Erythroblast (primary cell): ENCODE results near the gene HSPBAP1.
"Not testable (repeated sequence)": the region's sequence is repeated elsewhere in the genome, so short reads cannot be mapped to it uniquely, and the experiment has no call there.

ENCODE experiments used
- DNase-seq, 2 experiments: peaks; one replicate each; lab custom pipeline; 2025; lab: John Stamatoyannopoulos, UW
- GATA1 ChIP-seq: IDR thresholded peaks from 2 replicates; pipeline ENCODE4 v1.6.1; 2011; ENCODE audit warnings: low read depth, mild to moderate bottlenecking, control low read depth, low read length, moderate library complexity
- POLR2A ChIP-seq: IDR thresholded peaks from 2 replicates; pipeline ENCODE4 v1.6.1; 2011; ENCODE audit warnings: mild to moderate bottlenecking, low read length

The HSPBAP1 gene

DNA sequence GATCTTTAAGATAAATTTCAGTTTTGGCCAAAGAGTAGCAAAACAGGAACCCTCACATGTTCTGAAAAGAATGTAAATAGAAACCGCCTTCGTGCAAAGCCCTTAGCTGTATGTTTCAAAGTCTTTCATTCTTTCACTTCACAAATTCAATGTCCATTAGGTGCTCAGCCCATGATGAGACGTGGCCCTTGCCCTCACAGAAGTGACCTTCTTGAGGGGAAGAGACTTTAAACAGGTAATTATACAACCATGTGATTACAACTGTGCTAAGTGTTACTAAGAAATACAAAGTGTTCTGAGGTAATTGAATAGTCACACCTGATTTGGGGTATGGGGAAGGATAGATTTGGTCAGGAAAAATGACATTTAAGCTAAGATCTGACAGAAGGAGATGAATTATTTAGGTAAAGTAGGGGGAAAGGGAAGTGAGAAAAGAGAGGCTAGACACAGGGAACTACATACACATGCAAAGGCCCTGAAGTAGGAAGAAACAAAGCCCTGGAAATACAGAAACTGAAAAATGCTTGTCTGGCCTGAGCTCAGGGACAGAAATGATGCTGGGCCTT, 19.6 kb downstream of the HSPBAP1 start:
- DNase-seq, result no peak
- no peak for TF ChIP-seq GATA1
- no peak for TF ChIP-seq POLR2A

- TF ChIP-seq GATA1 (no peak), POLR2A (no peak)
- no peak for DNase-seq
Observed at GRCh38 chr3:122772827-122773226, 20.8 kb downstream of the HSPBAP1 start.

GRCh38 chr3:122770521-122771202, 23.0 kb downstream of the HSPBAP1 start:
- TF ChIP-seq GATA1 (no peak), POLR2A (no peak)
- no peak for DNase-seq

DNA sequence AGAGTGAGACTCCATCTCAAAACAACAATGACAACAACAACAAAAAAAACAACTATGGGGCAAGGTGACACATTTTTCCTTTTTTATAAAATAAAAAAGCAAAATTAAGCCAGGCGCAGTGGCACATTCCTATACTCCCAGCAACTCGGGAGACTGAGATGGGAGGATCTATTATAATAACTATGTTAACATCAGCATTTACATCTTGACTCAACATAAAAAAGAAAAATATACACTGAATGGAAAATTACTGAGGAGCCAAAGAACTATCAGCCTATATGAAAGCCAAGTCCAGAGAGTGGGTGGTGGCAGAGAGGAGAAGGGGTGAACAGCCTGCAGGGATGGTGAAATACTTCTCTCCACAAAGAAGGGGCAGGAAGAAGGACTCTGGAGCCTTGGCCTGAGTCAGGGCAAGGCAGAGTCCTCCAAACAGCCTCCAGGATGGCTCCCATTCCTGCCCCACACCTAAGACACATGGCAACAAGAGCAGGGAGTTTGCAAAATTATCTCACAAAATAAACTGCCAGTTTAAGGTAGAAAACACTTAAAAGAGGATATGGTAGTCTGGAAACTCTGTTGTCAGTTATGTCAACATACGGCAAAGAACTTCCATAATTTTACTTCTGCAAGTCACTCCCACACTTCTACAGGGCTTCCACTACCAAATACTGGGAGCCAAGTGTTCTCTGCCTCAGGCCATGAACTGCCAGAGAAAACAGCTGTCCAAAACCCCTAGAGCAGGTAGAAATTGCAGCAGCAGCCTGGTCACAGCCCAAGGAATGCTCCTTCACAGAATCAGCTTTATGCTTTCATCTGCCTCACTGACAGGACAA, 25.9 kb downstream of the HSPBAP1 start:
- no peak for DNase-seq
- TF ChIP-seq POLR2A (no peak), GATA1 (no peak)

- DNase-seq, result no peak
- TF ChIP-seq GATA1 (no peak), POLR2A (no peak)
Observed at GRCh38 chr3:122766430-122766829, 27.2 kb downstream of the HSPBAP1 start.

DNA sequence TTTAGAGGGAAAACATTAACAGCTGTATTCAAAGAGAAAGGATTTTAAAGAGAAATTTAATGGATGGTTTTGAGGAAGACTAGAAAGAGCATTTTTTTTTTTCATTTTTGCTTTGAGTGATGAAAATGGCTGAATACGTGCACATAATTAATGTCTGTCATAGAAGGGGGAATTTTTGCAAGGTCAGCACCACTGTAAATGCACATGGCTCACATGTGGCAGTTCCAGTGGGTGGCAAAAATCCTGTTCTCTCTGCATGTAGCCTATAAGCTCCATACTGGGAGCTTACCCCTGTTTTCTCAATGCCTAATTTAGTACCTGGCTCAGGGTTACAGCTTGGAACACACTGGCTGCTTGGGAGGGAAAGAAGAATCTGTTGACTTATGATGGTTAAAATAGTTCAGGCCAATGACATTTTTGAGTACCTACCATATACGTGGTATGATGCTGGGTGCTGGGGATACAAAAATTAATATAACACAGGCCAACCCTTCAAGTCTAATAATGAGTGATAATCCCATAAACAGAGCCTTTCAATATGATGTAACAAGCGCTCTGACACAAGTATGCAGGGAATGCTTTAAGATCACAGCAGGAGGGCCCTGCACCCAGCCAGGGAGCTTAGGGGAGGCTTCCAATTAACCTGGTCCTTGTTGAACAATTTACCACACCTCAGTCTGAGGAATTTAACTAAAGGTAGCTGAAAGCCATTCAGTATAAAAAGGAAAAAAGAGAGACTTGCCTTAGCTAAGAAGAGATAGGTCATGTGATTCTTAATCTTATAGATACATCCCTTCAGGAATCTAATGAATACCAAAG, 33.0 kb downstream of the HSPBAP1 start:
- no peak for TF ChIP-seq GATA1
- no peak for TF ChIP-seq POLR2A

DNA sequence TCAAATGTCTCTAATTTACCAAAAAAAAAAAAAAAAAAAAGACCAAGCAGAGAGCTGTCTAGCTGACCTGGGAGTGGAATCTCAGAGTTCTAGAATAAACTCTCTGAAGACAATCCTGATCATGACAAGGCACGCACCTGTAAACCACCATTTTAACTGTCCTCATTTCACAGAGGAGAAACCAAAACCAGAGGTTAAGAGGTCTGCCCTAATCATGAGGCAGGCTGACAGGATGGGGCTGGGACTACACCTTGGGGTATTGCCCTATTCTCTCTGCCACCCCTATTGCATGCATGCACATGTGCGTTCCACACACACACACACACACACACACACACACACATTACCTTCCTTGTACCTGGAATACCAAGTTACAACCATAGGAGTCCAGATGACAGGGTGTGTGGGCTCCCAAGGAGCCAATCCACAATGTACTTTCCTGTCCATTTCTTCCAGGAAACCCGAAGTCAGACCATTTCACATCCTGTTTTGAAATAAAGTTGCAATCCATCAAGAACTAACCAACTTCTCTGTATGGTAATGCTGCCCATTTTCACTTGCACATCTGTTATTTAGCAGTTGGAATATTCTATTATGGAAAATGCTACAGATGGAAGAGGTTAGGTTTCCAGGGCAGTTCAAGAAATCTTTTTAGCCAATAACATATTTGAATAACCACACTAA, 34.6 kb downstream of the HSPBAP1 start:
- DNase-seq, result no peak
- no peak for TF ChIP-seq GATA1
- TF ChIP-seq POLR2A, result no peak

More for the DNA sequence above, 33.0 kb downstream of the HSPBAP1 start:
- DNase-seq, result no peak

DNA sequence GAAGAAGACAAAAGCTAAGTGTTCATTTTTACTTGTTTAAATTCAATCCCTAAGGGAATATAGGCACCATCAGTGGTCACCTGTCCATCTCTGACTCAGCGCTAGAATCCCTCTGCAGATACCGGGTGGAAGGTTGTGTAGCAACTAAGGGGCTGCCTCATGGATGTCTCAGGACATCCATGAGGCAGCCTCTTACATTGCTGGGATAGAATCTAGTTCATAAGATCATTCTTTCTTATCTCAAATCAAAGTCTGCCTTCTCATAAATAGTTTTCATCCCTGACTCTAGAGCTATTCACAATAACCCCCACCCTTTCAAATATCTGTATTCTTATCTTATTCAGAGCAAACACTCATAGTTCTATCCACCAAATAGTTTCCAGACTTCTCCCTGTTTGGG, 38.1 kb downstream of the HSPBAP1 start:
- no peak for DNase-seq
- TF ChIP-seq POLR2A (no peak), GATA1 (no peak)

DNA sequence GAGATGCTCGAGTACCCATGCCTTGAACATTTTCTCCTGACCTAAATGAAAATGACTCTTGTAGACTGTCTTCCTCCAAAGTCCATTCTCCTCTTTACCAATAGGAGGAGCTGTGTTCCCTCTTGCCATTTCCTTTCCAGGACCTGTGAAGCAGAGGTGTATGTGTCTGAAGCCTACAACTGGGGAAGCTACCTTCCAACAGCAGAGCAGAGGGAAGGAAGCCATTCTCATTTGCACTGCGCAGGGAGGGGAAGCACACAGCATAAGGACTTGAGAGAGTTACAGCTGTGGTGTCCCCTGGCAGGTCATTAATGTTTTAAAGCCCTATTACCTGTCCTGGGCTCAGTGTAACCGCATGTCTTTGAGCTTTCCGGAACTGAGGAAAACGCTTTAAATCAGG, 38.7 kb downstream of the HSPBAP1 start:
- TF ChIP-seq POLR2A (no peak), GATA1 (no peak)
- no peak for DNase-seq

- no peak for DNase-seq
- no peak for TF ChIP-seq GATA1
- TF ChIP-seq POLR2A, result no peak
Observed at GRCh38 chr3:122748347-122748746, 45.3 kb downstream of the HSPBAP1 start.

DNA sequence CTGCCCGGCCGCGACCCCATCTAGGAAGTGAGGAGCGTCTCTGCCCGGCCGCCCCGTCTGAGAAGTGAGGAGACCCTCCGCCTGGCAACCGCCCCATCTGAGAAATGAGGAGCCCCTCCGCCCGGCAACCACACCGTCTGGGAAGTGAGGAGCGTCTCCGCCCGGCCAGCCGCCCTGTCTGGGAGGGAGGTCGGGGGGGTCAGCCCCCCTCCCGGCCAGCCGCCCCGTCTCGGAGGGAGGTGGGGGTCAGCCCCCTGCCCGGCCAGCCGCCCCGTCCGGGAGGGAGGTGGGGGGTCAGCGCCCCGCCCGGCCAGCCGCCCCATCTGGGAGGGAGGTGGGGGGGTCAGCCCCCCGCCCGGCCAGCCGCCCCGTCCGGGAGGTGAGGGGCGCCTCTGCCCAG, 46.3 kb downstream of the HSPBAP1 start:
- DNase-seq, result not testable (repeated sequence)

GRCh38 chr3:122745369-122746021, 48.1 kb downstream of the HSPBAP1 start:
- no peak for TF ChIP-seq POLR2A
- TF ChIP-seq GATA1, result no peak
- DNase-seq, result no peak

GRCh38 chr3:122743581-122744120, 50.0 kb downstream of the HSPBAP1 start:
- DNase-seq, result no peak
- TF ChIP-seq POLR2A (no peak), GATA1 (no peak)

- TF ChIP-seq GATA1 (no peak), POLR2A (no peak)
- no peak for DNase-seq
Observed at GRCh38 chr3:122742234-122742633, 51.4 kb downstream of the HSPBAP1 start.
